Left ventricle myocardium inferior (tissue), 1 donor: Measurements from ENCODE around the gene FHDC1. TPM values are rescaled to one million over a fixed set of nuclear protein-coding genes. Genes with fewer than 3 reads are reported as not detected.

Source experiments
- DNase-seq: peaks from one replicate; pipeline ENCODE4 v3.0.0-alpha.2; 2020
- H3K27ac ChIP-seq: fragments of 200-600 bp; replicated peaks from 2 replicates; pipeline ENCODE4 v1.8.0; 2021
- H3K27me3 ChIP-seq: fragments of 200-600 bp; 2 replicates; pipeline ENCODE4 v1.8.0; 2021; ENCODE audit warnings: low read depth
- H3K36me3 ChIP-seq: fragments of 200-600 bp; 2 replicates; pipeline ENCODE4 v1.8.0; 2021
- H3K4me1 ChIP-seq: fragments of 200-600 bp; 2 replicates; pipeline ENCODE4 v1.8.0; 2021
- H3K4me3 ChIP-seq: fragments of 200-600 bp; 2 replicates; pipeline ENCODE4 v1.8.0; 2021; ENCODE audit warnings: mild to moderate bottlenecking, moderate library complexity
- H3K9me3 ChIP-seq: fragments of 200-600 bp; replicated peaks from 2 replicates; pipeline ENCODE4 v1.8.0; 2021
- CTCF ChIP-seq: fragments of 200-600 bp; IDR thresholded peaks from 2 replicates; pipeline ENCODE4 v1.8.0; 2021; ENCODE audit warnings: antibody characterized with exemption, mild to moderate bottlenecking, borderline replicate concordance
- intact Hi-C: fragments of 100-400 bp; cut with micrococcal nuclease; formaldehyde crosslinking; loops from one replicate; pipeline ENCODE4 v1.11.0; 2022
- total RNA-seq: library from RNA; stranded (reverse); fragmentation: NEBNext Ultra II Directional; extraction: Animal tissue kit (Norgen Biotek cat#: 25700); gene quantifications from one replicate; pipeline ENCODE4 v1.2.1, GENCODE V29; 2021
- donor health status: DM: no; HTN: yes; CAD: no; lungs with severe emphysema.

Gene FHDC1
- total RNA-seq, 1 donor from 2014 or later = 0.38 TPM

GRCh38 chr4:152990471-152991131 lies 54.5 kb downstream of the FHDC1 start:
- no peak overlapping the region for H3K27ac ChIP-seq
- TF ChIP-seq CTCF = no peak
- H3K4me3 ChIP-seq = no peak overlapping the region
- no peaks in the 10 kb centered on the region for H3K4me1 ChIP-seq
- H3K36me3 ChIP-seq = no peaks in the 10 kb centered on the region
- intact Hi-C loops = no loop called here
- no peaks in the 10 kb centered on the region for H3K9me3 ChIP-seq
- no peak for DNase-seq
- peaks cover 30% of the 10 kb centered on the region for H3K27me3 ChIP-seq

GRCh38 chr4:152991398-152991797 lies 55.3 kb downstream of the FHDC1 start:
- H3K36me3 ChIP-seq = no peaks in the 10 kb centered on the region
- no peak overlapping the region for H3K27ac ChIP-seq
- intact Hi-C loops = no loop called here
- H3K9me3 ChIP-seq = no peaks in the 10 kb centered on the region
- peaks cover 29% of the 10 kb centered on the region for H3K27me3 ChIP-seq
- DNase-seq = no peak
- H3K4me1 ChIP-seq = peaks cover 4% of the 10 kb centered on the region
- no peak overlapping the region for H3K4me3 ChIP-seq
- no peak for TF ChIP-seq CTCF

GRCh38 chr4:152992027-152992426 lies 55.9 kb downstream of the FHDC1 start:
- Histone ChIP-seq H3K27me3 (peaks cover 29% of the 10 kb centered on the region), H3K9me3 (no peaks in the 10 kb centered on the region), H3K36me3 (no peaks in the 10 kb centered on the region), H3K27ac (no peak overlapping the region), H3K4me3 (no peak overlapping the region), H3K4me1 (peaks cover 7% of the 10 kb centered on the region)
- TF ChIP-seq CTCF = no peak
- no peak for DNase-seq
- intact Hi-C loops = no loop called here

DNA sequence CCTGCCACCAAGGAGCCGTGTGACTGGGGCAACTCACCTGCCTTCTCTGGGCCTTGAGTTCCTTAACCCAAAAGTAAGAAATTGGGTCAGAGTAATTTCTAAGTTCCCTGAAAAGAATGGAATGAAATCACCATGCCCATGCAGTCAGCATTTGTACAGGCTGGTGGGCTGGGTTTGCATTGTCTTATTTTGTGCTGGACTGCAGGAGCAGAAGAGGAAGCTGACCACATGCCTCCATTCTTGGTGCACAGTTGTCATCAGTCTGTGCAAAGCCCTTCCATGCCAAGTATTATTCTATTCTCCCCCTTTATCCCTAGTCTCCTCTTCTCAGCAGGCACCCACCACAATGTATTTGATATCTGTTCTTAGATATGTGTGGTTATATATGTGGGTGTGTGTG lies 56.3 kb downstream of the FHDC1 start:
- intact Hi-C loops = no loop called here

DNA sequence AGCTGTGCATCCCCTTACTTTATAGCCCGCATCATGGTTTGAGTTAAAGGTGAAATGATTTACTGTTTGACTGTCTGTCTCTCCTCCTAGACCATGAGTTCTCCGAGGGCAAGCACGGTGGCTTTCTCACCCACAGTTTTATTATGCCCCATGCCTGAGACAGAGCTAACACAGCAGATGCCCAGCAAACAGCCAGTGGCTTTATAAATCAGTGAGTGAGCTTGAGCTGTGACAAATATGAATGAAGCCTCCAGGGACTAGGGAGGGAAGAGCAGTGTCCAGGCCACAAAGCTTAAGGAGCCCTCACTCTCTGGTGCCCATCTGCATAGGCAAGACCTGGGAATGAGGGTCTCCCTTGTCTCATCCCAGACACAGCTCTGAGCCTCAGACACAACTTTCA lies 57.9 kb downstream of the FHDC1 start:
- intact Hi-C loops = no loop called here
- H3K27ac ChIP-seq = no peak overlapping the region
- peaks cover 7% of the 10 kb centered on the region for H3K4me1 ChIP-seq
- no peaks in the 10 kb centered on the region for H3K9me3 ChIP-seq
- TF ChIP-seq CTCF = no peak
- H3K36me3 ChIP-seq = no peaks in the 10 kb centered on the region
- no peak overlapping the region for H3K4me3 ChIP-seq
- H3K27me3 ChIP-seq = peaks cover 32% of the 10 kb centered on the region
- no peak for DNase-seq

More for the DNA sequence above, 56.3 kb downstream of the FHDC1 start:
- H3K9me3 ChIP-seq = no peaks in the 10 kb centered on the region
- H3K4me1 ChIP-seq = peaks cover 7% of the 10 kb centered on the region
- TF ChIP-seq CTCF = no peak
- DNase-seq = no peak
- no peak overlapping the region for H3K27ac ChIP-seq
- no peaks in the 10 kb centered on the region for H3K36me3 ChIP-seq
- H3K27me3 ChIP-seq = peaks cover 31% of the 10 kb centered on the region
- no peak overlapping the region for H3K4me3 ChIP-seq
